ENCODE data around the gene FAM171A1.

DNA sequence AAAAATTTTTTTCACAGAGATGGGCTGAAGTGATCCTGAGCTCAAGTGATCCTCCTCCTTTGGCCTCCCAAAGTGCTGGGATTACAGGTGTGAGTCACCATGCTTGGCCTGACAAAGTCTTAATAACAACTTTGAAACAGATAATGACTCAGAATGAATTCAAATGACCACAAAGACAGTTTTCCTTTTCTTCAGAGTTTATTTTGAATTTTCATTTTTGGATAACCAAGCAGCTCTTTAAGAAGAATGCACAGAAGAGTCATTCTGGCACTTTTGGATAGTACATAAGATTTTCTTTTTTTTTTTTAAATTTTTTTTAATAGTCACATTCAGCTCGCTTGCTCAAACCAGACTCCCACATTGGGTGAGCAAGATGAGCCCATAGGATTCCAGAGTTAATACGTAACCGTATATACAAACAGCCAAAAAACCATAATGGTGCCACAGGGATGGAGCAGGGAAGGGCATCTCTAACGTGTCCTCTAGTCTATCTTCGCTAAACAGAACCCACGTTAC, 159.6 kb downstream of the FAM171A1 start:
- TF ChIP-seq EZH2 (IDR thresholded peaks at IDR 0.05; ENCODE audit: borderline replicate concordance) (no peak), EZH2phosphoT487 (IDR thresholded peaks at IDR 0.05; ENCODE audit: low read depth, severe bottlenecking, unreplicated experiment) (no peak)
- TF ChIP-seq, protein P1, sequence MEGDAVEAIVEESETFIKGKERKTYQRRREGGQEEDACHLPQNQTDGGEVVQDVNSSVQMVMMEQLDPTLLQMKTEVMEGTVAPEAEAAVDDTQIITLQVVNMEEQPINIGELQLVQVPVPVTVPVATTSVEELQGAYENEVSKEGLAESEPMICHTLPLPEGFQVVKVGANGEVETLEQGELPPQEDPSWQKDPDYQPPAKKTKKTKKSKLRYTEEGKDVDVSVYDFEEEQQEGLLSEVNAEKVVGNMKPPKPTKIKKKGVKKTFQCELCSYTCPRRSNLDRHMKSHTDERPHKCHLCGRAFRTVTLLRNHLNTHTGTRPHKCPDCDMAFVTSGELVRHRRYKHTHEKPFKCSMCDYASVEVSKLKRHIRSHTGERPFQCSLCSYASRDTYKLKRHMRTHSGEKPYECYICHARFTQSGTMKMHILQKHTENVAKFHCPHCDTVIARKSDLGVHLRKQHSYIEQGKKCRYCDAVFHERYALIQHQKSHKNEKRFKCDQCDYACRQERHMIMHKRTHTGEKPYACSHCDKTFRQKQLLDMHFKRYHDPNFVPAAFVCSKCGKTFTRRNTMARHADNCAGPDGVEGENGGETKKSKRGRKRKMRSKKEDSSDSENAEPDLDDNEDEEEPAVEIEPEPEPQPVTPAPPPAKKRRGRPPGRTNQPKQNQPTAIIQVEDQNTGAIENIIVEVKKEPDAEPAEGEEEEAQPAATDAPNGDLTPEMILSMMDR (IDR thresholded peaks at IDR 0.05; ENCODE audit: poor library complexity) = no peak
